ENCODE measurements around the gene AIM2.
"Not testable (repeated sequence)": the region's sequence is repeated elsewhere in the genome, so short reads cannot be mapped to it uniquely, and the experiment has no call there.

Gene AIM2

DNA sequence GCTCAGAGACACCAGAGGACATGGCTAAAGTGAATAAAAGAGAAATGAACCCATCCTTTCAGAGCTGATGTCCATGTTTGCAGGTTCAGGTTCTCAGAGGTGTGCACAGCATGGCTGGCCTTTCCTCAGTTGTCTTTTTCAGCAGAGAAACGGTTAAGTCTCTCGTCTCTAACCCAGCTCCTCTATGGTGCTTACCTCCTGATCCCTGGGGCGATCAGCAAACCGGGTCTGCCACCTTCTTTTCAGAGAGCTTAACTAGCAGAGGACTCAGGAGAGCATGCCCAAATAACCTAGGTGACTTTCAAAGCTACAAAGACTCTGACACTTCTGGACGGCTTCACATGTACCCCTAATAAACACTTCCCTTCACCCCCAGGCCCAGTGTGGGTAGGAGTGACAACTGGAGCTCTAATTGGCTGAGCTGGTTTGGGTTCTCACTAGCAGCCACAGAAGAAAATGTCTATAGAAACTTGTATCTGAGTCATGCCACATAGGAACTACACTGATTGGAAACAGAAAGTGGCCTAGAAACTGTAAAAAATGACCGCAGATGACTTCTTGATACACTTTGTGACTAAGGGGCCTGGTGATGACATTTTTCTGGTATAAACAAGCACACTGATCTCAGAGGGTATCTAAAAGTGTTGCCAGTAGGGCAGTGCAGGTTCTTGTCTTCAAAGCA lies at the start of gene AIM2:
AIM2 (minus strand) TSS at position 329 of the 682 bp plus-strand sequence. CDS start 3,267 bp downstream, outside the sequence.
- DNase-seq (ENCODE audit: low read depth) = no peak
- TF ChIP-seq, protein P1, sequence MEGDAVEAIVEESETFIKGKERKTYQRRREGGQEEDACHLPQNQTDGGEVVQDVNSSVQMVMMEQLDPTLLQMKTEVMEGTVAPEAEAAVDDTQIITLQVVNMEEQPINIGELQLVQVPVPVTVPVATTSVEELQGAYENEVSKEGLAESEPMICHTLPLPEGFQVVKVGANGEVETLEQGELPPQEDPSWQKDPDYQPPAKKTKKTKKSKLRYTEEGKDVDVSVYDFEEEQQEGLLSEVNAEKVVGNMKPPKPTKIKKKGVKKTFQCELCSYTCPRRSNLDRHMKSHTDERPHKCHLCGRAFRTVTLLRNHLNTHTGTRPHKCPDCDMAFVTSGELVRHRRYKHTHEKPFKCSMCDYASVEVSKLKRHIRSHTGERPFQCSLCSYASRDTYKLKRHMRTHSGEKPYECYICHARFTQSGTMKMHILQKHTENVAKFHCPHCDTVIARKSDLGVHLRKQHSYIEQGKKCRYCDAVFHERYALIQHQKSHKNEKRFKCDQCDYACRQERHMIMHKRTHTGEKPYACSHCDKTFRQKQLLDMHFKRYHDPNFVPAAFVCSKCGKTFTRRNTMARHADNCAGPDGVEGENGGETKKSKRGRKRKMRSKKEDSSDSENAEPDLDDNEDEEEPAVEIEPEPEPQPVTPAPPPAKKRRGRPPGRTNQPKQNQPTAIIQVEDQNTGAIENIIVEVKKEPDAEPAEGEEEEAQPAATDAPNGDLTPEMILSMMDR (IDR thresholded peaks at IDR 0.05; ENCODE audit: insufficient read depth, low read depth, low read length, missing control alignments) = no peak
- H3K4me3 ChIP-seq (ENCODE audit: low read length) = no peak within 1 kb of the TSS

DNA sequence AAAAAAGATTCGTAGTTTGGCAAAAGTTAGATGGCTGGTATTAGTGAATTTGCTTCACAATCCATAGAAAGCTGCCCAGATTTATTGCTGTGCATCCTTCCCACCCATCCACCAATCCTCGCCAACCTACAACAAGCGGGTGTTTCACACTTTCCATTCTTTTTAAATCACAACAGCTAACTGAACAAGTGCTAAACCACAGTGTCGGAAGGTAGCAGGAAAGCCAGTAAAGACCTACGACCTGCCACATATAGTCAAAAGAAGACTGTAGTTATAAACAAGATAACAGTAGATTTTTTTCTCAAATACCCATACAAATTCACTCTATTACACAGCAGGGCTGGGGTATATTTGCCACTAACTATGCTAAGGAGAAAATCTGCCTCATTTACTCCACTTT lies 47.0 kb upstream of the AIM2 start:
- TF ChIP-seq, protein P1 (IDR thresholded peaks at IDR 0.05; ENCODE audit: insufficient read depth, low read depth, low read length, missing control alignments) = no peak
- no peak overlapping the region for H3K4me3 ChIP-seq (ENCODE audit: low read length)
- DNase-seq (ENCODE audit: low read depth) = no peak

- TF ChIP-seq, protein P1 (IDR thresholded peaks at IDR 0.05; ENCODE audit: insufficient read depth, low read depth, low read length, missing control alignments) = no peak
- DNase-seq (ENCODE audit: low read depth) = peak; percentile 58
- H3K4me3 ChIP-seq (ENCODE audit: low read length) = no peak overlapping the region
Observed at GRCh38 chr1:159122005-159122621, 45.5 kb upstream of the AIM2 start.

DNA sequence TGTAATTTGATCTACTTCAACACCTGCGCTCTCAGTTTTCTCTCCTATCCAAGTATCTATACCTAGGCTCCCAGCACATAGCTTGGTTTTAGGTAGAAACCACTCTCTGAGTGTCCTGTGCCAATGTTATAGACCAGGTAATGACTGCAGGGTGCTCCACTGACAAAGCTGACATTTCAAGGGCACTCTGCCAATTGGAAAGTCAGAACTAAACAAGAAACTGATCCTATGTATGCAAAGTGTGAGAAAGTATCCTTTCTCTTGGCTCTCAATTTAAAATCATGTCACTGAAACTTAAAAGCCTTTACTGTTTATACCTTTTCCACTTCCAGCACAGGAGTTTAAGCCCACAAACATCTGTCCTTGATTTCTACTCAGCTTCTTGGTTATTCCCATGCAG lies 45.0 kb upstream of the AIM2 start:
- H3K4me3 ChIP-seq (ENCODE audit: low read length) = no peak overlapping the region
- DNase-seq (ENCODE audit: low read depth) = peak; percentile 4
- TF ChIP-seq, protein P1 (IDR thresholded peaks at IDR 0.05; ENCODE audit: insufficient read depth, low read depth, low read length, missing control alignments) = no peak

DNA sequence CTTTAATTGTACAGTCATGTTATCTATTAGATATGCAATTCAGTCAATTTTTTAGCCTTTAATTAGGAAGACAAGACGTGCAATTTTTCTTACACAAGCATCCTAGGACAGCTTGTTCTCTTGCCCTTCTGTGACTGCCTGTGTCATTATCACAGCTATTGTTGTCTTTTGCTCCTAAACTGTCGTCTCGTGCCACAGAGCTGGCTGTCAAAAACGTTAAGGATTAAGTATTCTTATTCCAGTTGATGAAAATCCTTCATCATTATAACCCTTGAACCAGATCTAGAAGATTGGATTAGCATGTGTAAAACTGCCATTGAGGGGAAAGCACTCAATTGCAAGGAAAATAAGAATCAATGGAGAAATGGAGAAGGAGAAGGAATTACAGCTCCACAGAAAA lies 43.8 kb upstream of the AIM2 start:
- no peak overlapping the region for H3K4me3 ChIP-seq (ENCODE audit: low read length)
- TF ChIP-seq, protein P1 (IDR thresholded peaks at IDR 0.05; ENCODE audit: insufficient read depth, low read depth, low read length, missing control alignments) = no peak
- DNase-seq (ENCODE audit: low read depth) = no peak

GRCh38 chr1:159113596-159114433 lies 37.2 kb upstream of the AIM2 start:
- TF ChIP-seq, protein P1 (IDR thresholded peaks at IDR 0.05; ENCODE audit: insufficient read depth, low read depth, low read length, missing control alignments) = no peak
- DNase-seq (ENCODE audit: low read depth) = peak; percentile 22
- no peak overlapping the region for H3K4me3 ChIP-seq (ENCODE audit: low read length)

GRCh38 chr1:159103021-159103420 lies 26.5 kb upstream of the AIM2 start:
- DNase-seq (ENCODE audit: low read depth) = peak; percentile 20
- not testable (repeated sequence) for H3K4me3 ChIP-seq (ENCODE audit: low read length)

Measured in epithelial cell of esophagus (primary cell).